Pancreas (tissue), 10 donors: ENCODE results near the gene TCERG1L. TPM values are rescaled to one million over a fixed set of nuclear protein-coding genes. Genes with fewer than 3 reads are reported as not detected.
"Not testable (repeated sequence)": the region's sequence is repeated elsewhere in the genome, so short reads cannot be mapped to it uniquely, and the experiment has no call there.

Source experiments
- ATAC-seq, 4 donors: fragments of 200-7000 bp; cut with Tn5 transposase; one replicate each; pipeline versions ENCODE4 v1.8.0 to v1.9.1; 2020; ENCODE audit warnings: mild to moderate bottlenecking in 4 of 4, moderate library complexity in 4 of 4
- DNase-seq, 6 donors: peaks; one replicate each; pipeline ENCODE4 v3.0.0-alpha.2; 2020
- FAIRE-seq: peaks from 2 replicates; lab custom pipeline; 2012; peaks lifted over from hg19 to GRCh38; lab: Jason Lieb, UNC
- H3K27ac ChIP-seq, 4 donors: fragments of 200-600 bp; sonication (generic); 1 replicate in 3 of 4; 2 replicates in 1 of 4; pipeline versions ENCODE4 v1.5.0 to v1.8.0; 2020
- H3K27me3 ChIP-seq, 4 donors: fragments of 200-600 bp; one replicate each; pipeline ENCODE4 v1.8.0; 2021
- H3K36me3 ChIP-seq, 3 donors: fragments of 200-600 bp; sonication (generic) in 1 of 3; one replicate each; pipeline versions ENCODE4 v1.5.0 to v1.8.0; 2020 to 2021
- H3K4me1 ChIP-seq, 3 donors: fragments of 200-600 bp; one replicate each; pipeline ENCODE4 v1.8.0; 2021
- H3K4me3 ChIP-seq, 4 donors: fragments of 200-600 bp; sonication (generic) in 2 of 4; one replicate each; pipeline versions ENCODE4 v1.5.0 to v1.8.0; 2020 to 2021
- H3K9me3 ChIP-seq, 4 donors: fragments of 200-600 bp; one replicate each; pipeline ENCODE4 v1.8.0; 2021
- WGBS, 2 donors: extraction: QIAGEN DNeasy Blood & Tissue Kit; methylation state at CpG; one replicate each; pipeline ENCODE4 v1.1.7; 2013; 5-methylcytosine and 5-hydroxymethylcytosine counted together
- intact Hi-C, 3 donors: fragments of 100-400 bp; cut with DNase I; formaldehyde crosslinking; loops; one replicate each; pipeline versions ENCODE4 v1.11.1 to v1.14.2; 2022
- polyA plus RNA-seq, 2 donors: library from polyadenylated mRNA; stranded (reverse); fragments of 200-250 nt; gene quantifications; one replicate each; pipeline ENCODE4 v1.2.3, GENCODE V29; 2013
- total RNA-seq, 6 donors: library from RNA; stranded (reverse); fragmentation: NEBNext Ultra II Directional in 4 of 6; extraction: Animal tissue kit (Norgen Biotek cat#: 25700) in 4 of 6; gene quantifications; one replicate each; pipeline versions ENCODE4 v1.2.1 to v1.2.4, GENCODE V29; 2021 to 2023
- TF ChIP-seq, protein P1 (sequence below), 4 donors: fragments of 200-600 bp; sonication (generic) in 3 of 4; IDR thresholded peaks; one replicate each; pipeline versions ENCODE4 v1.5.0 to v1.8.0; 2021; ENCODE audit warnings: antibody characterized with exemption in 4 of 4
- donor health status: healthy with polysubstance abuse.
- donor health status: DM: no; HTN: no; CAD: no; lungs with moderate emphysema.
- donor health status: DM: no; HTN: no; CAD: no.
- donor health status: control.
- donor health status: control.
- donor health status: Bipolar disorder and iron deficiency.
- donor health status: DM: yes; HTN: yes; CAD: no.
- donor health status: DM: no; HTN: no; CAD: no.
- donor health status: DM: no; HTN: no; CAD: no.
- donor health status: DM: yes; HTN: yes; CAD: no.

TCERG1L gene
- total and polyA plus RNA-seq, 8 donors: 0.09 to 1.9 (median 0.40) TPM

DNA sequence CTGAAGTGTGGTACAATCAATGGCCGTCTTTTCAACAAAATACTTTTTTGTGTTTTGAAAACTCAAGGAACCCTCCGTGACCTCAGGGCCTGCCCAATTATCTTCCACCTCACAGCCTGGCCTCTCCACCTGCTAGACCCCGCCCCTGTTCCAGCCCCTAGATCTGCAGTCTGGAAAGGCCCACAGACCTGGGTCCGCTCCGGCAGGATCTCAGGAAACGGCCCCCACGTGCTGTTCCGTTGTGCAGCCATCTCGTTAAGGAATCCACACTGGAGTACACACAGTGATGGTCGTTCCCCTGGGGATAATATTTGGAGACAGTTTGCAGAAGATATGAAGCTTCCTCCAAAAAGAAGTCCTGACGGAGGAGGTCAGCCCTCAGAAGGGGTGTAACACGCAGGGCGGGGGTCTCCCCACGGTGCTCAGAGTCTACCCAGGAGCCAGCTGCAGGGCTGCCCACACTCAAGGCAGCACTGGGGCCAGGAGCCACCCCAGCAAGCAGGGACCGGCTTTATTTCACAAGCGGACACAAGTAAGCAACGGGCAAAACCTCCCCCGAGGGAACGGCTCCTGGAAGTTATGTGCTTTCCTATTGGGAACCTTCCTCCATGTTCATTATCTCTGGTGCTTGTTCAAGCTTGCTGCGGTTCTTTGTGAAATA lies 73.4 kb downstream of the TCERG1L start:
- H3K9me3 ChIP-seq: no peaks in the 10 kb centered on the region
- 62 to 80% methylated on average over 20 of the region's 20 CpGs for whole genome bisulfite sequencing, 2 donors
- ATAC-seq (no peak), DNase-seq (no peak), FAIRE-seq (no peak)
- intact Hi-C loops: no loop called here
- no peaks in the 10 kb centered on the region for H3K27me3 ChIP-seq
- H3K4me1 ChIP-seq: no peaks in the 10 kb centered on the region
- TF ChIP-seq, protein P1, sequence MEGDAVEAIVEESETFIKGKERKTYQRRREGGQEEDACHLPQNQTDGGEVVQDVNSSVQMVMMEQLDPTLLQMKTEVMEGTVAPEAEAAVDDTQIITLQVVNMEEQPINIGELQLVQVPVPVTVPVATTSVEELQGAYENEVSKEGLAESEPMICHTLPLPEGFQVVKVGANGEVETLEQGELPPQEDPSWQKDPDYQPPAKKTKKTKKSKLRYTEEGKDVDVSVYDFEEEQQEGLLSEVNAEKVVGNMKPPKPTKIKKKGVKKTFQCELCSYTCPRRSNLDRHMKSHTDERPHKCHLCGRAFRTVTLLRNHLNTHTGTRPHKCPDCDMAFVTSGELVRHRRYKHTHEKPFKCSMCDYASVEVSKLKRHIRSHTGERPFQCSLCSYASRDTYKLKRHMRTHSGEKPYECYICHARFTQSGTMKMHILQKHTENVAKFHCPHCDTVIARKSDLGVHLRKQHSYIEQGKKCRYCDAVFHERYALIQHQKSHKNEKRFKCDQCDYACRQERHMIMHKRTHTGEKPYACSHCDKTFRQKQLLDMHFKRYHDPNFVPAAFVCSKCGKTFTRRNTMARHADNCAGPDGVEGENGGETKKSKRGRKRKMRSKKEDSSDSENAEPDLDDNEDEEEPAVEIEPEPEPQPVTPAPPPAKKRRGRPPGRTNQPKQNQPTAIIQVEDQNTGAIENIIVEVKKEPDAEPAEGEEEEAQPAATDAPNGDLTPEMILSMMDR (IDR thresholded peaks at IDR 0.05): no peak
- no peak overlapping the region for H3K4me3 ChIP-seq
- H3K36me3 ChIP-seq: no peaks in the 10 kb centered on the region
- no peak overlapping the region for H3K27ac ChIP-seq

DNA sequence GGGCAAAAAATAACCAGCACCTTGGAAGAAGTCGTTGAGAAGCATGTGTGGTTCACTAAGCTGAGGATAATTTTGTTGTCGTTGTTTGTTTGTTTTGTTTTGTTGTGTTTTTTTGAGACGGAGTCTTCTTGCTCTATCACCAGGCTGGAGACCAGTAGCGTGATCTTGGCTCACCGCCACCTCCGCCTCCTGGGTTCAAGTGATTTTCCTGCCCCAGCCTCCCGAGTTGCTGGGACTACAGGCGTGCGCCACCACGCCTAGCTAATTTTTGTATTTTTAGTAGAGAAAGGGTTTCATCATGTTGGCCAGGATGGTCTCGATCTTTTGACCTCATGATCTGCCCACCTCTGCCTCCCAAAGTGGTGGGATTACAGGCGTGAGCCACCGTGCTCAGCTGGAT lies 76.9 kb downstream of the TCERG1L start:
- WGBS, 2 donors: 78 to 84% methylated on average over 13 of the region's 13 CpGs
- H3K4me1 ChIP-seq, H3K27ac ChIP-seq, H3K36me3 ChIP-seq, intact Hi-C loops, H3K27me3 ChIP-seq, FAIRE-seq, H3K9me3 ChIP-seq, DNase-seq, ATAC-seq, H3K4me3 ChIP-seq: not testable (repeated sequence)

DNA sequence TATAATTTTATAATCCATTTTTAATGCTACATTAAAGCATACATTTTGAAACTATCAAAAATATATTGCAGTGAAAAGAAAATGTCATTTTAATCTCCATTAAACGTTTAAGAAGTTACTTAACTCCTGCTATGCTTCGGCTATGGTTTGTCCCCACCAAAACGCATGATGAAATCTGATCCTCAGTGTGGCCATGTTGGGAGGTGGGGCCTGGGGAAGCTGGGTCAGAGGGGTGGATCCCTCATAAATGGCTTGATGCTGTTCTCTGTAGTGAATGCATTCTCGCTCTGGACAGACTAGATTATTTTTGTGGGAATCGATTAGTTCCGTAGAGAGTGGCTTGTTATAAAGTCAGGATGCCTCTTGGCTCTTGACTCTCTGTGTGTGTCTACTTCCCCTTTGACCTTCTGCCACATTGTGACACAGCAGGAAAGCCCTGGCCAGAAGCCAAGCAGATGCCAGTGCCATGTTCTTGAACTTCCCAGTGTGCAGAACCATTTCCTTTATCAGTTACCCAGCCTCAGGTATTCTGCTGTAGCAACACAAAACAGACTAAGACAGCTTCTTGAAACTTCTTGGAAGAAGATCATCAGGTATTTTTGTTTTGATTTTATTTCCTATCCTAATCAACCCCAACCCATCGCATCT lies 77.8 kb downstream of the TCERG1L start:
- Histone ChIP-seq H3K36me3 (no peaks in the 10 kb centered on the region), H3K4me3 (no peak overlapping the region), H3K9me3 (no peaks in the 10 kb centered on the region), H3K4me1 (no peaks in the 10 kb centered on the region), H3K27ac (no peak overlapping the region), H3K27me3 (no peaks in the 10 kb centered on the region)
- DNase-seq: no peak
- TF ChIP-seq, protein P1 (IDR thresholded peaks at IDR 0.05): no peak
- FAIRE-seq: no peak
- WGBS, 2 donors: 58 to 63% methylated on average over 7 of the region's 7 CpGs
- intact Hi-C loops: no loop called here
- ATAC-seq: no peak

DNA sequence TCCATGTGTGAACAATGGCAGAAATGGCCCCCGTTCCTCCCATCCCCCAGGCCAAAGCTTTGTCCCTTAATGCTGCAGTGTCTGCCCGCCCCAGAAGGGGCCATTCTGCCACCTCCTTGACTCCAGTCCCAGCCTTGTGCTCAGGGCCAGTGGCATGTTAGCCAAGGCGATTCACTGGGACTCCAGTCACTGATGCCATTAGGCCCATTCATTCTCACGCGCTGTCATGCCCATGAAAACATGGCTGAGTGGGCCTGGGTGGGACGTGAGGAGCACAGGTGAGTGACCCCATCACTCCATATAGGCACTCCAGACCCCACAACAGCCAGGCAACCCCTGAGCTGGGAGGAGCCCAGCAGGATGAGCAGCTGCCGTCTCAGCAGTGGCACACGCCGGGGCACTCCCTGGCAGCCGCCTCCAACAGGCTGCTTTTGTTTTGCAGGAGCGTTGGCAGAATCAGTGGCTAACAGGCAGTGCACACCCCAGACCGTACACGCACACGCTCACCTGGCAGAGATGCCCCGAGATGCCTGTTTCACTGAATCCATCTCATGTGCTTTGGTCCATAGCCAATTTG lies 79.5 kb downstream of the TCERG1L start:
- no peak overlapping the region for H3K27ac ChIP-seq
- intact Hi-C loops: no loop called here
- H3K36me3 ChIP-seq: no peaks in the 10 kb centered on the region
- H3K4me3 ChIP-seq: no peak overlapping the region
- no peaks in the 10 kb centered on the region for H3K4me1 ChIP-seq
- no peaks in the 10 kb centered on the region for H3K9me3 ChIP-seq
- FAIRE-seq (no peak), DNase-seq (peak in 1 of 6 donors; percentile 42), ATAC-seq (no peak)
- WGBS, 2 donors: 66 to 67% methylated on average over 13 to 15 of the region's 15 CpGs
- no peaks in the 10 kb centered on the region for H3K27me3 ChIP-seq
- TF ChIP-seq, protein P1 (IDR thresholded peaks at IDR 0.05): no peak

DNA sequence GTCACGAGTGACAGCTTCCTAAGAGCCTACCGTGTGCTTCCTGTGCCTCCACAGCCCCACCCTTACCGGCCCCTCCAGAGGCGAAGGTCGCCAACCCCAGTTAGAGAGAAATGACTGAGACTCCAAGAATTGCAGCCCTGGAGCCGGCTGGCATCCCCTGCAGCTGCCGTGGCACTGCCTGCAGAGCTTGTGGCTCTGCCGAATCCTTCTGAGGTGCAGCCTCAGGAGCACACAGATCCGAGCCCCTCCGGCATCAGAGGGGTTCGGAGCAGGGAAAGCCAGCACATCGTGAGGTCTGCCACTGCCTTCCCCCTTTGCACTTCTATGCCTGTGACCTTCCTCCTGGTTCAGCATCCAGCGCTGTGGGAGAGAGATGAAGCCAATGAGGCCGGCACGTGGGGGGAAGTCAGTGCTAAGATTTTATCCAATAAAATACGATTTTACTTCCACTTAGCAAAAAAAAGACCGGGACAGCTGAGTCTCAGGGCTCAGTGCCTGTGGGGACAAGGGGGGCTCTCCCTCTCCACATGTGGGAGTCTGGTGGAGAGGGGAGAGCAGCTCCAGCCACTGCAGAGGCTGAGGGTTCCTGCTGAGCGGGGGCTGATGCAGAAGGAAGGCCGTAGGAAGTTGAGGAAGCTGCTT lies 80.1 kb downstream of the TCERG1L start:
- no peaks in the 10 kb centered on the region for H3K9me3 ChIP-seq
- ATAC-seq (no peak), FAIRE-seq (no peak), DNase-seq (peak in 1 of 6 donors; percentile 35)
- TF ChIP-seq, protein P1 (IDR thresholded peaks at IDR 0.05): no peak
- no peaks in the 10 kb centered on the region for H3K4me1 ChIP-seq
- no peak overlapping the region for H3K27ac ChIP-seq
- no peak overlapping the region for H3K4me3 ChIP-seq
- no peaks in the 10 kb centered on the region for H3K27me3 ChIP-seq
- H3K36me3 ChIP-seq: no peaks in the 10 kb centered on the region
- intact Hi-C loops: no loop called here
- WGBS, 2 donors: 50 to 57% methylated on average over 19 of the region's 19 CpGs
